Measurements from ENCODE around the gene NUP37. TPM values are rescaled to one million over a fixed set of nuclear protein-coding genes. Genes with fewer than 3 reads are reported as not detected.

Gene NUP37
- total RNA-seq, 4 donors from 2014 or later: 15.2 to 27.7 (median 19.0) TPM

- WGBS, 2 donors (ENCODE audit: low coverage in 1 of 2): 0 to 51% methylated on average over 1 to 3 of the region's 3 CpGs
- H3K36me3 ChIP-seq: peaks cover 0 to 84% of the 10 kb centered on the region in 2 donors
- ATAC-seq: no peak
These were observed 85.7 kb downstream of the NUP37 start for GRCh38 chr12:102033991-102034745.

DNA sequence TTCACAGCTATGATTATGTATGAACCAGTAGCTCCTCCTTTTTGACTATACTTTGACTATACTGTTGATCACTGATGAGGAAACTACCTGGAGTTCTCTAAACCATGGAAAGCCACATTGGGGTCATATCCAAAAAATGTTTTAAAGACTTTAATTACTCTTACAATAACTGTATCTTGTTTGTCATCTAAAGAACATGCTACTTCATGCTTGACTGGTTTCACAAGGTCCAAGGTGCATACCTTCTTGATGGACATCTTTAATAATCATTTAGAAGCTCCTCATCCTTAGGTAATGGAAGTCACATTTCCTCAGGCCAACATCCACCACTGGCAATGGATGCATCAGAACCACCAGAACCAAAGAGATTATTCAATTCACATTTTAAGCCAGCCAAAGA is 88.1 kb downstream of the NUP37 start:
- Histone ChIP-seq H3K4me1 (no peaks in the 10 kb centered on the region), H3K9me3 (no peaks in the 10 kb centered on the region), H3K27me3 (no peaks in the 10 kb centered on the region), H3K4me3 (no peak overlapping the region), H3K36me3 (peaks cover 0 to 61% of the 10 kb centered on the region in 2 donors), H3K27ac (no peak overlapping the region)
- no peak for ATAC-seq
- no peak for TF ChIP-seq POLR2AphosphoS5 (IDR thresholded peaks at IDR 0.05)
- no peak for TF ChIP-seq EP300 (IDR thresholded peaks at IDR 0.05)
- TF ChIP-seq, protein P1, sequence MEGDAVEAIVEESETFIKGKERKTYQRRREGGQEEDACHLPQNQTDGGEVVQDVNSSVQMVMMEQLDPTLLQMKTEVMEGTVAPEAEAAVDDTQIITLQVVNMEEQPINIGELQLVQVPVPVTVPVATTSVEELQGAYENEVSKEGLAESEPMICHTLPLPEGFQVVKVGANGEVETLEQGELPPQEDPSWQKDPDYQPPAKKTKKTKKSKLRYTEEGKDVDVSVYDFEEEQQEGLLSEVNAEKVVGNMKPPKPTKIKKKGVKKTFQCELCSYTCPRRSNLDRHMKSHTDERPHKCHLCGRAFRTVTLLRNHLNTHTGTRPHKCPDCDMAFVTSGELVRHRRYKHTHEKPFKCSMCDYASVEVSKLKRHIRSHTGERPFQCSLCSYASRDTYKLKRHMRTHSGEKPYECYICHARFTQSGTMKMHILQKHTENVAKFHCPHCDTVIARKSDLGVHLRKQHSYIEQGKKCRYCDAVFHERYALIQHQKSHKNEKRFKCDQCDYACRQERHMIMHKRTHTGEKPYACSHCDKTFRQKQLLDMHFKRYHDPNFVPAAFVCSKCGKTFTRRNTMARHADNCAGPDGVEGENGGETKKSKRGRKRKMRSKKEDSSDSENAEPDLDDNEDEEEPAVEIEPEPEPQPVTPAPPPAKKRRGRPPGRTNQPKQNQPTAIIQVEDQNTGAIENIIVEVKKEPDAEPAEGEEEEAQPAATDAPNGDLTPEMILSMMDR (IDR thresholded peaks at IDR 0.05): no peak
- TF ChIP-seq POLR2A (IDR thresholded peaks at IDR 0.05): no peak

More at GRCh38 chr12:102033991-102034745, 85.7 kb downstream of the NUP37 start:
- Histone ChIP-seq H3K27me3 (no peaks in the 10 kb centered on the region), H3K4me3 (no peak overlapping the region), H3K4me1 (no peaks in the 10 kb centered on the region), H3K27ac (no peak overlapping the region), H3K9me3 (no peaks in the 10 kb centered on the region)
- no peak for TF ChIP-seq POLR2AphosphoS5 (IDR thresholded peaks at IDR 0.05)
- TF ChIP-seq, protein P1 (IDR thresholded peaks at IDR 0.05): no peak
- no peak for TF ChIP-seq POLR2A (IDR thresholded peaks at IDR 0.05)
- TF ChIP-seq EP300 (IDR thresholded peaks at IDR 0.05): no peak

DNA sequence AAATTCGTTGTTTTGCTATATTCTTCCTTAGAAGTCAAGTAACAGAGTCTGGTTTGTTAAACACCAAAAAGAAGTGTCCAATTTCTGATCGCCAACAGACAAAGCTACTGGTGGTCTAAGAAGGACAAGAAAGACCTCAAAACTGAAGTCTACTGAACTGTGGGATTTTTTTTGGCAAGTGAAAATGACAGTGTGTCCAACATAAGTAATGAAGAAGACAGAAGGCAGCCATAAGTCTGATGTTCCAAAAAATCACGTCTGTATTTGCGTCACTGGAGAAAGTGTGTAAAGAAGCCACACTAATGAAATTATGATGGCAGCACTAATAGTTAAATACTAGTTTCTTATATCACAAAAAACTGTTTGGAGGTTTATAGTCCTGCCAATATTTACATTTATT is 90.8 kb downstream of the NUP37 start:
- Histone ChIP-seq H3K4me3 (no peak overlapping the region), H3K4me1 (peaks cover 0 to 13% (median 10%) of the 10 kb centered on the region in 3 donors), H3K27ac (no peak overlapping the region), H3K27me3 (no peaks in the 10 kb centered on the region), H3K36me3 (peaks cover 0 to 44% of the 10 kb centered on the region in 2 donors), H3K9me3 (no peaks in the 10 kb centered on the region)
- no peak for ATAC-seq
- WGBS, 2 donors (ENCODE audit: low coverage in 1 of 2): 51 to 62% methylated on average over 4 of the region's 4 CpGs
- no peak for TF ChIP-seq EP300 (IDR thresholded peaks at IDR 0.05)
- TF ChIP-seq, protein P1 (IDR thresholded peaks at IDR 0.05): no peak
- no peak for TF ChIP-seq POLR2AphosphoS5 (IDR thresholded peaks at IDR 0.05)
- TF ChIP-seq POLR2A (IDR thresholded peaks at IDR 0.05): no peak

DNA sequence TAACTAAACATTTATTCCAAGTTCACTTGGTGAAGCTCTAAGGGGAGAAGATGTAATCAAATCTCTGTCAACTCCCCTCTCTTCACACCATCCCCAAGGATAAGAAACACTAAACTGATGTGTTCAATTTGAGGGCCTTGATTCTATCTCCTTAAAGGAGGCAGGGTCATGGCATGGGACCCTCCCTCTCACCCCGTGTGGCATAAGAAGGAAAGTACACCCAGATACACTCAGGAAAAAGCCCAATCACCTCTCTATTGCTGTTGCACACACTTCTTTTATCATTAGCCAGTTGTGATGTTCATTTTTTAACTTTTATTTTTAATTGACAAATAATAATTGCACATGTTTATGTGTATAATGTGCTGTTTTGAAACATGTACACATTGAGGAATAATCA is 93.2 kb downstream of the NUP37 start:
- no peaks in the 10 kb centered on the region for H3K27me3 ChIP-seq
- peaks cover 0 to 23% of the 10 kb centered on the region in 2 donors for H3K36me3 ChIP-seq
- H3K9me3 ChIP-seq: no peaks in the 10 kb centered on the region
- no peak overlapping the region for H3K4me3 ChIP-seq
- peaks cover 0 to 35% (median 27%) of the 10 kb centered on the region in 3 donors for H3K4me1 ChIP-seq
- H3K27ac ChIP-seq: no peak overlapping the region
- TF ChIP-seq EP300 (IDR thresholded peaks at IDR 0.05) (no peak), POLR2A (IDR thresholded peaks at IDR 0.05) (no peak), POLR2AphosphoS5 (IDR thresholded peaks at IDR 0.05) (no peak)
- TF ChIP-seq, protein P1 (IDR thresholded peaks at IDR 0.05): no peak
- 33 to 50% methylated on average over 1 of the region's 1 CpG for WGBS, 2 donors (ENCODE audit: low coverage in 1 of 2)
- ATAC-seq: no peak

- H3K36me3 ChIP-seq: peaks cover 0 to 9% of the 10 kb centered on the region in 2 donors
- TF ChIP-seq POLR2AphosphoS5 (IDR thresholded peaks at IDR 0.05) (no peak), POLR2A (IDR thresholded peaks at IDR 0.05) (no peak), EP300 (IDR thresholded peaks at IDR 0.05) (no peak)
- TF ChIP-seq, protein P1 (IDR thresholded peaks at IDR 0.05): no peak
- no peaks in the 10 kb centered on the region for H3K9me3 ChIP-seq
- ATAC-seq: no peak
- no peaks in the 10 kb centered on the region for H3K27me3 ChIP-seq
- H3K4me3 ChIP-seq: no peak overlapping the region
- peak overlapping the region in 2 of 4 donors; percentile 23 to 68 for H3K27ac ChIP-seq
- 25 to 36% methylated on average over 2 of the region's 2 CpGs for WGBS, 2 donors (ENCODE audit: low coverage in 1 of 2)
- H3K4me1 ChIP-seq: peaks cover 0 to 42% (median 27%) of the 10 kb centered on the region in 3 donors
These were observed 95.1 kb downstream of the NUP37 start for GRCh38 chr12:102024765-102025164.
